ENCODE data around the gene WFDC1. TPM values are rescaled to one million over a fixed set of nuclear protein-coding genes. Genes with fewer than 3 reads are reported as not detected.

Gene WFDC1
- total RNA-seq, 1 experiment from 2014 or later, result not detected

- H3K36me3 ChIP-seq (ENCODE audit: control insufficient read depth, insufficient read depth, low read length), result no peaks in the 10 kb centered on the region
- ChIA-PET POLR2A (no interaction called here), CTCF (interaction anchor here (0.7 kb wide), 1 partner anchor 54 kb away, joined by 7 read pairs; no protein-coding TSS in a partner anchor)
- peaks cover 4% of the 10 kb centered on the region; the same call in 1 of the 2 replicates for H3K27me3 ChIP-seq (ENCODE audit: control insufficient read depth, insufficient read depth, low read length)
- intact Hi-C loops (cut with micrococcal nuclease; ENCODE audit: unreplicated experiment) (no loop called here), in situ Hi-C loops (cut with HindIII; ENCODE audit: low pct_unique_long_range_greater_than_20kb, low sequenced_read_pairs) (no loop called here)
- ATAC-seq, result no peak
- H3K4me3 ChIP-seq (ENCODE audit: low read depth in 2 of 2, low read length in 2 of 2), result no peak overlapping the region
- no peak overlapping the region for H3K27ac ChIP-seq (ENCODE audit: low read length)
- no peak for TF ChIP-seq CTCF (IDR thresholded peaks at IDR 0.05)
- DNase-seq (ENCODE audit: low read depth, low spot score), result no peak
- no peaks in the 10 kb centered on the region for H3K4me1 ChIP-seq (ENCODE audit: control insufficient read depth, insufficient read depth, low read length)
- no TSS peak for BruUV-seq (replicated peaks)
- no peaks in the 10 kb centered on the region for H3K9me3 ChIP-seq (ENCODE audit: control insufficient read depth, insufficient read depth, low read depth, low read length)
Measured at GRCh38 chr16:84362471-84362941, 67.8 kb downstream of the WFDC1 start.

GRCh38 chr16:84366208-84366607 lies 71.5 kb downstream of the WFDC1 start:
- no TSS peak for BruUV-seq (replicated peaks)

More at GRCh38 chr16:84366208-84366607, 71.5 kb downstream of the WFDC1 start:
- in situ Hi-C loops (cut with HindIII; ENCODE audit: low pct_unique_long_range_greater_than_20kb, low sequenced_read_pairs) (no loop called here), intact Hi-C loops (cut with micrococcal nuclease; ENCODE audit: unreplicated experiment) (no loop called here)
- Histone ChIP-seq H3K9me3 (ENCODE audit: control insufficient read depth, insufficient read depth, low read depth, low read length) (no peaks in the 10 kb centered on the region), H3K27ac (ENCODE audit: low read length) (no peak overlapping the region), H3K27me3 (ENCODE audit: control insufficient read depth, insufficient read depth, low read length) (peaks cover 7% of the 10 kb centered on the region; the same call in 1 of the 2 replicates), H3K4me1 (ENCODE audit: control insufficient read depth, insufficient read depth, low read length) (0 out of 2 replicates have a peak, but pooled peaks cover 4% of the 10 kb centered on the region), H3K36me3 (ENCODE audit: control insufficient read depth, insufficient read depth, low read length) (peaks cover 2% of the 10 kb centered on the region; the same call in 1 of the 2 replicates), H3K4me3 (ENCODE audit: low read depth in 2 of 2, low read length in 2 of 2) (no peak overlapping the region)
- no peak for DNase-seq (ENCODE audit: low read depth, low spot score)
- CTCF ChIA-PET, result no interaction called here
- ATAC-seq, result no peak
- POLR2A ChIA-PET, result no interaction called here
- no peak for TF ChIP-seq SIN3A (IDR thresholded peaks at IDR 0.05; ENCODE audit: borderline replicate concordance, insufficient read depth, low read depth, low read length)
- no peak for TF ChIP-seq POLR2AphosphoS5 (IDR thresholded peaks at IDR 0.05; ENCODE audit: low read depth, low read length)
- no peak for TF ChIP-seq TCF7L2 (IDR thresholded peaks at IDR 0.05; ENCODE audit: low read depth, low read length)
- TF ChIP-seq, protein P1, sequence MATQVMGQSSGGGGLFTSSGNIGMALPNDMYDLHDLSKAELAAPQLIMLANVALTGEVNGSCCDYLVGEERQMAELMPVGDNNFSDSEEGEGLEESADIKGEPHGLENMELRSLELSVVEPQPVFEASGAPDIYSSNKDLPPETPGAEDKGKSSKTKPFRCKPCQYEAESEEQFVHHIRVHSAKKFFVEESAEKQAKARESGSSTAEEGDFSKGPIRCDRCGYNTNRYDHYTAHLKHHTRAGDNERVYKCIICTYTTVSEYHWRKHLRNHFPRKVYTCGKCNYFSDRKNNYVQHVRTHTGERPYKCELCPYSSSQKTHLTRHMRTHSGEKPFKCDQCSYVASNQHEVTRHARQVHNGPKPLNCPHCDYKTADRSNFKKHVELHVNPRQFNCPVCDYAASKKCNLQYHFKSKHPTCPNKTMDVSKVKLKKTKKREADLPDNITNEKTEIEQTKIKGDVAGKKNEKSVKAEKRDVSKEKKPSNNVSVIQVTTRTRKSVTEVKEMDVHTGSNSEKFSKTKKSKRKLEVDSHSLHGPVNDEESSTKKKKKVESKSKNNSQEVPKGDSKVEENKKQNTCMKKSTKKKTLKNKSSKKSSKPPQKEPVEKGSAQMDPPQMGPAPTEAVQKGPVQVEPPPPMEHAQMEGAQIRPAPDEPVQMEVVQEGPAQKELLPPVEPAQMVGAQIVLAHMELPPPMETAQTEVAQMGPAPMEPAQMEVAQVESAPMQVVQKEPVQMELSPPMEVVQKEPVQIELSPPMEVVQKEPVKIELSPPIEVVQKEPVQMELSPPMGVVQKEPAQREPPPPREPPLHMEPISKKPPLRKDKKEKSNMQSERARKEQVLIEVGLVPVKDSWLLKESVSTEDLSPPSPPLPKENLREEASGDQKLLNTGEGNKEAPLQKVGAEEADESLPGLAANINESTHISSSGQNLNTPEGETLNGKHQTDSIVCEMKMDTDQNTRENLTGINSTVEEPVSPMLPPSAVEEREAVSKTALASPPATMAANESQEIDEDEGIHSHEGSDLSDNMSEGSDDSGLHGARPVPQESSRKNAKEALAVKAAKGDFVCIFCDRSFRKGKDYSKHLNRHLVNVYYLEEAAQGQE (IDR thresholded peaks at IDR 0.05; ENCODE audit: insufficient read depth in 1 of 2, low read depth in 2 of 2, low read length in 1 of 2), result no peak
- TF ChIP-seq CTCF (IDR thresholded peaks at IDR 0.05), result no peak

Data from Panc1 (cell line).